HG02678 (cell line): Measurements from ENCODE around the gene ADGRG3.

Experiments used
- ATAC-seq: cut with Tn5 transposase; IDR thresholded peaks from one replicate; pipeline ENCODE4 v1.9.1; 2021; ENCODE audit warnings: mild to moderate bottlenecking, moderate library complexity; ENCODE audit not compliant: unreplicated experiment

ADGRG3 gene

GRCh38 chr16:57645691-57646387, 22.3 kb upstream of the ADGRG3 start:
- no peak for ATAC-seq

DNA sequence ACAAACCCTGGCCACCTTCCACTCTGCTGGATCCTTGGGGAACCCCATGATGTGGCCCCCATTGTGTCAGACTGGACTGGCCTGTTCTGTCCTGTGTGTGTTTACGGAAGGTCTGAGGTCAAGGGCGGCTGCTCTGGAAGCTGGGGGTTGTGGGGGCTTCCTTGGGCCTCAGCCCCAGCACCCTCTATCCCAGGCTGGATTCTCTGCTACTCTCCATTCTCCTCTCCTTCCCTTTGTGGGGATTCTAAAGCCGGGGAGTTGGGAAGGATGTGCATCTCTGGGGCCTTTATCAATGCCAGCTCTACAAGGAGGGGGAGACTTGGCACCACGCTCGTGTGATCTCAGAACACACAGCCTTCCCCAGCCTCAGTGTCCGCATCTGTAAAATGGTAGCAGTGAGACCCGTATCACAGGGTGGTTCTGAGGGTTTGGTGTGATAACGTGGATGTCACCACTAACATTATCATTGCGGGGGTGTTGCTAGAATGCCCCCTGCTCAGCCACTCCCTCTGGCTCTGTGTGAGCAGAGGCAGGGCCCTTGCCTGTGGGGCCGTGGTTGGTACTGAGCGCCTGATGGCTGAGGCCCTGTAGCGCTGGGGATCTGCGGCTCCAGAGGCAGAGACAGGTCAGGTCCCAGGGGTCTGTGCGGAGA, 21.6 kb upstream of the ADGRG3 start:
- no peak for ATAC-seq

DNA sequence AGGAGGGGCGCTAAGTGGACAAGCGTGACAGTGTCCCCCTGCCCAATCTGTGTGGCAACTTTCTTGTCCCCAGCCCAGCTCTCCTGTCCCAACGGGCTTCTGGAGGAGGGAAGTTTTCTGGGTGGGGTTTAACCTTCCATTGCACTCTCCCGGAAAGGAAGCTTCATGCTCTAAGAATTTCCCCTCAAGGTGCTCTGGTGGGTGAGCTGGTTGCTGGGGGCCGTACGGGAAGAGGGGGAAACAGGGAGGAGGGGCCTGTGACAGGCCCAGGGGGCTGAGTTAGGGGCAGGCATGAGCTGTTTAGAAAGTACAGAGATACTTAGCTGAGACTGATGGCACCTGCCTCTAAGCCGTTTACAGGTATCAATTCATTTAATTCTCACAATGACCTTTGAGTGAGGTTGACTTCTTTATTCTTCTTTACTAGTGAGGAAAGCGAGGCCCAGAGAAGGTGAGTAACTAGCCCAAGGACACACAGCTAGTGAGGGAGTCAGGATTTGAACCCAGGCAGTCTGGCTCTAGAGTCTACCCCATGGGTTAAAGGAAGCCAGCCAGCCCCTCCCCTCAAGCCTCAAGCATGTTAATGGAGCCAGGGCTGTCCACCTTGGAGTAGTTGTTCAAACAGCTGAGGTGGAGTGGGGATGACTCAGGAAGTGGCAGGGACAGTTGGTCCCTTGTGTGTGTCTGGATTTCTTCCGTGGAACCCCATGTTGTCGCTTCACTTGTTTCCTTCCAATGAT, 20.8 kb upstream of the ADGRG3 start:
- no peak for ATAC-seq

DNA sequence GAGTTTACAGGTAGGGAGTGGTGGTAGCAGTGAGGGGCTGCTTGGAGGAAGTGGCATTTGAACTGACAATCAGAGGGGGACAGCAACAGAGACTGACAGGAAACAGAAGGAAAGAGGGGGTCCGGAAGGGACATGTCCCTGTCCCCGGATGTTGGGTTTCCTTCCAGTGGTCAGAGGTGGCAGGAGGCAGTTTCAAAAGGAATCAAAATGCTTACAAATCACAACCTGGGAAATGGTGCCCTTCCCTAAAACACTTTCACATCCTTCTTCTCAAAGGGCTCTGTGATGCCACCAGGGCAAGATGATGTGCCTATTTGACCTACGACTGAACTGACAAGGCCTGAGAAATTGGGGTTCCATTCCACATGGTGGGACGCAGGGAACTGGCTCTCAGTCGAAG, 20.0 kb upstream of the ADGRG3 start:
- ATAC-seq: no peak

- ATAC-seq: no peak
These were observed 19.3 kb upstream of the ADGRG3 start for GRCh38 chr16:57648581-57649442.

- ATAC-seq: no peak
These were observed 18.7 kb upstream of the ADGRG3 start for GRCh38 chr16:57649443-57649751.

- ATAC-seq: no peak
These were observed 18.3 kb upstream of the ADGRG3 start for GRCh38 chr16:57649846-57650245.

GRCh38 chr16:57651344-57652333, 16.5 kb upstream of the ADGRG3 start:
- no peak for ATAC-seq

GRCh38 chr16:57652695-57653471, 15.2 kb upstream of the ADGRG3 start:
- no peak for ATAC-seq

DNA sequence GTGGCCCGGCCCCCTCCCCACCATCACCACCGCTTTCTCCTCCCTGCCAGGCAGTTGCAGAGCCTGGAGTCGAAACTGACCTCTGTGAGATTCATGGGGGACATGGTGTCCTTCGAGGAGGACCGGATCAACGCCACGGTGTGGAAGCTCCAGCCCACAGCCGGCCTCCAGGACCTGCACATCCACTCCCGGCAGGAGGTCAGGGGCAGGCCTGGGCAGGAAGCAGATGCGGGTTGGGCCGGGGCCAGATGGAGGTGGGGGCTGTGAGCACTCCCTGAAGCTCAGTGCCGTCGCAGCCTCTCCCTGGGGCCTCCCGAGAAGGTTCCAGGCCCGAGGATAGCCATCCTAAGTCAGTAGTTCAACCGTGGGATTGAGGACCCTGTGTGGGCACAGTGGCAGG, 14.2 kb upstream of the ADGRG3 start:
- ATAC-seq: no peak

- ATAC-seq: no peak
These were observed 11.7 kb upstream of the ADGRG3 start for GRCh38 chr16:57656342-57656955.

DNA sequence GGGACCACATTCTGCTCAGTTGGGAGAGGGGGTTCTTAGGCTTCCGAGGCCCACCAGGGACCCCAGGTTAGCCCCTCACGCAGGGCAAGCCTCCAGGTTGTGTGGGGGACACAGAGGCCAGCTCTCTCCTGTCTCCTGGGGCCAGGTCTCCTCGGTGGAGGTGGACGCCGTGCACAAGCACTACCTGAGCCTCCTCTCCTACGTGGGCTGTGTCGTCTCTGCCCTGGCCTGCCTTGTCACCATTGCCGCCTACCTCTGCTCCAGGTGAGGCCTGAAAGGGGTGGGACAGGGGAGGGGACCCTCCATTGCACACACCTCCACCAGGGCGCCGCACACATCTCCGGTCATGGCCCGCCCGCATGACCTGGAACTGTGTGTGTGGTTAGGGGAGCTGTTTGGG, 10.9 kb upstream of the ADGRG3 start:
- ATAC-seq: no peak

DNA sequence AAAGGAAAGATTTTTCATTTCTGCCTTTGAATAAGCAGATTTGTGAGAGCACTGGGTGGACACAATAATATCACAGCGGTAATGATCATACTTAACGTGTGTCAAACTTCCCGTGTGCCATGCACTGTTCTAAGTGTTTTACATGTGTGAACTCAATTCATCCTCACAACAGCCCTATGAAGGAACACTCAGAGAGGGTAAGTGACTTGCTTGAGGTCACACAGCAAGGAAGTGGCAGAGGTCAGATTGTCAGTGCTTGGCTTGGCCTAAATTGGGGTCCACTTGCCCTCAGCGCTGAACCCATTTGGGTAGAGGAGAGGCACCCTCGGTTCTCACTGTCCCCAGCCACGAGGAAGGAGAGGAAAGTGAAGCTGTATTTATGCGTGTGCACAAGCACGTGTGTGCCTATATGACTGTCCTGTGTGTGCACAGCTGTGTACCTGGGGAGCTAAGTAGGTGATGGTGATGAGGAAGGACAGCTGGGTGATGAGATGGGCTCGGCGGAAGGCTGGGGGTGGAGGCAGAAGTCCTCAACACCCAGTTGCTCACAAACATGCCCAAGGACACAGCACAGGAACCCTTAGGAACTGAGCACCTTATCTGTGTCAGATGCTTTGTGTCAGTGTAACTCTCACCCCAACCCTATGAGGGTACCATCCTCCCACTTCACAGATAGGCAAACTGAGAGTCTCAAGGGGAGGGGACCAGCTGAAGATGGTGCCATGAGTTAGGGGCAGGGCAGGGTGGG, 9.8 kb upstream of the ADGRG3 start:
- no peak for ATAC-seq

GRCh38 chr16:57658878-57659674, 9.0 kb upstream of the ADGRG3 start:
- no peak for ATAC-seq

DNA sequence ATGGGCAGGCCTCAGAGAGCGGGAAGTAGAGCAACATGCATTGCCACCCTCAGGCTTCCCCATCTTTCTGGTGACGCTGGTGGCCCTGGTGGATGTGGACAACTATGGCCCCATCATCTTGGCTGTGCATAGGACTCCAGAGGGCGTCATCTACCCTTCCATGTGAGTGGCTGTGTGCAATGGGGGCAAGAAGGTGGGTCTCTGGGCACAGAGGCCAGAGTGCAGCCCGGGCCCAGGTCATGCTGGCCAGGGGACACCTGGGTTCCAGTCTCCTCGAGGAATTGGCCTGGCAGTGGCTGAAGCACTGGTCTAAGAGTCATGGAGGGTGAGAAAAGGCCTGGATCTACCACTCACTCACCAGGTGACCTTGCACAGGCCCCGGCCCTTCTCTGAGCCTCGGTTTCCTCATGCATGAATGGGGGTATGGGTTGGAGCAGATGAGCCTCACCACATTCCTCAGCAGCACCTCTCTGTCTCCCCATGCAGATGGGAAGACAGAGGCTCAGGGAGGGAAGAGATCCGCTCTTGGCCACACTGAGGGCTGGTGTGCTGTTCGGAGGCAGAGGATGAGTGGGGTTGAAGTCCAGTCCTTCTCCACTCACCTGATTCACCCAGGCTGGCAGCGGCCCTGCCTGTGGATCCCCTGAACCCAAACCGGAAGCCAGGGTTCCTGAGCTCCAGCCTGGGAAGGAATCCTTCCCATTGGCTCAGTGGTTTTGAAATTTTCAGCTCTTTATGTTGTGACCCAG, 7.2 kb upstream of the ADGRG3 start:
- no peak for ATAC-seq

DNA sequence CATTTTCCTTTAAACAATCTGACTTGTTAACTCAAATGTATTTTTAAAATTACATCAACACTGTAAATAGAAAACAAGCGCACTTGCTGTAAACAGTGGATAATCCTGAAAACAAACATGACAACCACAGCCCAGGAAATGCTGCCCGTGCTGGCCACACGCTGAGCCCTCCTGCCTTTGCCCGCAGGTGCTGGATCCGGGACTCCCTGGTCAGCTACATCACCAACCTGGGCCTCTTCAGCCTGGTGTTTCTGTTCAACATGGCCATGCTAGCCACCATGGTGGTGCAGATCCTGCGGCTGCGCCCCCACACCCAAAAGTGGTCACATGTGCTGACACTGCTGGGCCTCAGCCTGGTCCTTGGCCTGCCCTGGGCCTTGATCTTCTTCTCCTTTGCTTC, 6.6 kb upstream of the ADGRG3 start:
- no peak for ATAC-seq
